ENCODE data around the gene CD8B. TPM values are rescaled to one million over a fixed set of nuclear protein-coding genes. Genes with fewer than 3 reads are reported as not detected.
"Not testable (repeated sequence)": the region's sequence is repeated elsewhere in the genome, so short reads cannot be mapped to it uniquely, and the experiment has no call there.

CD8B gene
- total RNA-seq (1 to 10 TPM in 3 of 9 donors, under 1 TPM in 5, not detected in 1; 0.11 to 4.5 (median 0.75) TPM), polyA plus RNA-seq (1 to 10 TPM in 1 of 3 donors, under 1 TPM in 2; 0.57 to 1.1 (median 0.57) TPM)
- long read RNA-seq, donor 1: 0 reads
- long read RNA-seq, donor 2: 0 reads
- long read RNA-seq, donor 3, partial matches to known transcripts: 0 of 2 reads
- long read RNA-seq, donor 3, other reads (novel, unspliced or antisense): 0 of 2 reads
- long read RNA-seq, donor 4: 0 reads
- long read RNA-seq, donor 5: 0 reads
- long read RNA-seq, donor 6: 0 reads
- long read RNA-seq, donor 7: 0 reads
- long read RNA-seq, donor 8: 0 reads
- long read RNA-seq, donor 9, partial matches to known transcripts: 0 of 1 reads
- long read RNA-seq, donor 9, other reads (novel, unspliced or antisense): 0 of 1 reads
- long read RNA-seq, donor 10: 0 reads

DNA sequence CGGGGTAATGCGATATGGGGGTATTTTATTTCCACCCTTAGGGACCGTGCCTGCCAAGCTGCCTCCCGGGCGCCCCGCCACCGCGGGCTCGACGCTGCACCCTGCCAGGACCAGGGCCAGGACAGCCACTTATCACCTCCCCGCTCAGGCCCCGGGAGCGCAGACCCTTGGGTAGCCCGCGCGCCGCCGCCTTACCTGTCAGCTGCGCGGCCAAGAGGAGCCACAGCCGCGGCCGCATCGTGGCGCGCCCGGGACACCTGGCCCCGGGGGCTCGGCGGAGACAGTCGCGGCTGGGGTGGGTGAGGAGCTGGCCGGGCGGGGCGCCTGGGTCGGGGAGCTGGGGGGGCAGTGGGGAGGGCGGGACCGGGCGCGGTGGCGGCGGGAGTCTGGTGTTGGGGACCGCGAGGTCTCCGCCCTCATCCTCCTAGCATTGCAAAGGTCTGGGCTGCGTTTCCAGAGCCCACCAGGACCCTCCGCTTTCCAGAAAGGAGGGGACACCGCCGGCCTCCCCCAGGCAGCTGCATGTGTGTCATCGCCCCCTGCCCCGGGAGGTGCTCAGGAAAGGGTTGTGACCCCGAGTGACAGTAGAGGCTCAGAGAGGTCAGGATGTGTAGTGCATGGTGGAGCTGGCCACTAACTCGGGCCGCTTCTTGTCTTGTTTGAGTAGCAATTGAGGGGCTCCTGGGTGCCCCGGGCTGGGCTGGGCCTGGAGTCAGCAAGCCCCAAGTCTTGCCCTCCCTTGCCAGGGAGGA is at the start of gene CD8B:
TSS of gene CD8B (minus strand) at position 259 of the 752 bp plus-strand sequence. CDS start at position 238, 21 bp downstream.
- intact Hi-C loops (cut with DNase I); DNase-seq; H3K27ac ChIP-seq; H3K4me3 ChIP-seq; H3K9me3 ChIP-seq (replicated peaks in 1 of 3); H3K36me3 ChIP-seq (replicated peaks in 1 of 2); H3K4me1 ChIP-seq (replicated peaks in 1 of 2); H3K27me3 ChIP-seq: not testable (repeated sequence)
- WGBS, 4 donors: 4 to 29% (median 6%) methylated on average over 2 to 48 of the region's 55 CpGs

DNA sequence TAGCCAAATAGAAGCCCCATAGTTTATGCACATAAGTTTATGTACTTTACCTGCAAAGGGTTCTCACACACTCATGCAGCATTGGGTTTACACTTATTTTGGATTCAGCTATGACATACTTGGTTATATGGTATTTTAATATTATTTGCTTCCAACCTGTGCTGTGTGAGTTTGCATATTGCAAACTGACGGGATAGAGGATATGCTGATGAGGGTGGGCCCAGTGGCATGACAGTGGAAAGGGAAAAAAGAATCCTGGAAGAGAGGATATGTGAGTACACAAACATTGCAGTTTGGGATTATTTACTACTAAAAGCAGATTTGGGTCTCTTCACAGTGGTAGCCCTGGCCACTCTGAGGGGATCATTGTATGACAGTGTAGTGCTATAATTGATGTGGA is 44.2 kb upstream of the CD8B start:
- H3K9me3 ChIP-seq (replicated peaks in 1 of 3); H3K4me1 ChIP-seq (replicated peaks in 1 of 2); H3K4me3 ChIP-seq; H3K27me3 ChIP-seq; H3K27ac ChIP-seq; DNase-seq; intact Hi-C loops (cut with DNase I); H3K36me3 ChIP-seq (replicated peaks in 1 of 2): not testable (repeated sequence)
- no CpG with 5 or more reads among the region's 1 CpG for WGBS, 4 donors

- H3K27me3 ChIP-seq; H3K36me3 ChIP-seq (replicated peaks in 1 of 2); H3K27ac ChIP-seq; H3K4me3 ChIP-seq; H3K4me1 ChIP-seq (replicated peaks in 1 of 2); intact Hi-C loops (cut with DNase I); H3K9me3 ChIP-seq (replicated peaks in 1 of 3): not testable (repeated sequence)
- DNase-seq: peak in 1 of 7 donors; percentile 4
- WGBS, 4 donors: 52 to 60% (median 57%) methylated on average over 4 of the region's 4 CpGs
Observed at GRCh38 chr2:86900687-86901086, 39.0 kb upstream of the CD8B start.

- DNase-seq; H3K4me1 ChIP-seq (replicated peaks in 1 of 2); H3K27ac ChIP-seq; H3K4me3 ChIP-seq; intact Hi-C loops (cut with DNase I); H3K9me3 ChIP-seq (replicated peaks in 1 of 3); H3K36me3 ChIP-seq (replicated peaks in 1 of 2); H3K27me3 ChIP-seq: not testable (repeated sequence)
- WGBS, 4 donors: 60% methylated on average over 1 of the region's 3 CpGs; no CpG with 5 or more reads in 3 of the 4 donors
Observed at GRCh38 chr2:86886026-86886425, 24.3 kb upstream of the CD8B start.

- H3K4me1 ChIP-seq (replicated peaks in 1 of 2); H3K9me3 ChIP-seq (replicated peaks in 1 of 3); H3K27ac ChIP-seq; H3K4me3 ChIP-seq; DNase-seq; intact Hi-C loops (cut with DNase I); H3K36me3 ChIP-seq (replicated peaks in 1 of 2); H3K27me3 ChIP-seq: not testable (repeated sequence)
- WGBS, 4 donors: 70 to 100% (median 91%) methylated on average over 1 to 2 of the region's 2 CpGs
Observed at GRCh38 chr2:86882865-86883264, 21.2 kb upstream of the CD8B start.

- H3K27ac ChIP-seq; H3K36me3 ChIP-seq (replicated peaks in 1 of 2); intact Hi-C loops (cut with DNase I); DNase-seq; H3K4me3 ChIP-seq; H3K27me3 ChIP-seq; H3K9me3 ChIP-seq (replicated peaks in 1 of 3); H3K4me1 ChIP-seq (replicated peaks in 1 of 2): not testable (repeated sequence)
- 86 to 96% (median 93%) methylated on average over 5 of the region's 5 CpGs for WGBS, 4 donors
Observed at GRCh38 chr2:86882118-86882665, 20.5 kb upstream of the CD8B start.

DNA sequence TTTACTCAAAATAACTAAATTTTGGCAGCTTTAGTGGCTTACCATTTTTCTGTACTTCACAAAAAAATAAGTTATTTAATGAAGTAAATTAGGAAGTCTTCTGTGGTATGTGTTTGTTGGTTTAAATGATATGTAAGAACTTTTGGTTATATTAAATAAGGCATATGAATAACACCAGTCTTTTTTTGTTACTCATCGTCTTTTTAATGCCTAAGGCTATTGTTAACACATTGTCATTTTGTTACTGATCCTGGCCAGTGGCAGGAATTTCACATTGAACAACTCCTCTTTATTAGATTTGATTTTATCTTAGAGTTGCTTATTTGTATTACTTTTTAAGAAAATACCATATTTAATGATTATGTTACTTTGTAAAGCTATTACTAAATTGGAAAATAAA is 17.3 kb upstream of the CD8B start:
- H3K4me3 ChIP-seq; H3K27me3 ChIP-seq; H3K36me3 ChIP-seq (replicated peaks in 1 of 2); intact Hi-C loops (cut with DNase I); DNase-seq; H3K9me3 ChIP-seq (replicated peaks in 1 of 3); H3K4me1 ChIP-seq (replicated peaks in 1 of 2); H3K27ac ChIP-seq: not testable (repeated sequence)
- WGBS, 4 donors: 71 to 90% (median 77%) methylated on average over 1 of the region's 1 CpG

- H3K27me3 ChIP-seq; intact Hi-C loops (cut with DNase I); H3K4me1 ChIP-seq (replicated peaks in 1 of 2); H3K9me3 ChIP-seq (replicated peaks in 1 of 3); DNase-seq; H3K4me3 ChIP-seq; H3K27ac ChIP-seq; H3K36me3 ChIP-seq (replicated peaks in 1 of 2): not testable (repeated sequence)
- WGBS, 4 donors: 63 to 86% (median 83%) methylated on average over 1 of the region's 4 CpGs
Observed at GRCh38 chr2:86870941-86871340, 9.3 kb upstream of the CD8B start.

- H3K27ac ChIP-seq; intact Hi-C loops (cut with DNase I); H3K4me1 ChIP-seq (replicated peaks in 1 of 2); H3K27me3 ChIP-seq; H3K4me3 ChIP-seq; H3K36me3 ChIP-seq (replicated peaks in 1 of 2); H3K9me3 ChIP-seq (replicated peaks in 1 of 3); DNase-seq: not testable (repeated sequence)
- 68 to 87% (median 76%) methylated on average over 2 of the region's 2 CpGs for WGBS, 4 donors
Observed at GRCh38 chr2:86868895-86869468, 7.3 kb upstream of the CD8B start.

DNA sequence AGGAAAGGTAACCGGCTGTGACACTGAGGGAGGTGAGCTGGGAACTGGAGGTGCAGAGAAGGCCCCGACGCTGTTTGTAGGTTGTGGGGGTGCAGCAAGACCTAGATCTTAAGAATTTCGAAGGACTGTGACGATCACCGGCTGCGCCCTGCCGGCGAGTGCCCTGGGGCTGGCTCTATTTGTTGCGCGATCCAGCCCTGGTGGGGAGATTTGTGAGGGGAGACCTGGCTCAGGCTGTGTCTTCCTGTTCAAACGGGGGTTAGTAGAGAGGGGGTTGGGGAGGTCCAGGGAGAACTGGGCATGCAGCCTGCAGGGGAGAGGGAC is 656 bp upstream of the CD8B start:
- H3K4me1 ChIP-seq (replicated peaks in 1 of 2); DNase-seq: not testable (repeated sequence)
- WGBS, 4 donors: 16 to 25% (median 21%) methylated on average over 4 to 11 of the region's 12 CpGs; no CpG with 5 or more reads in 1 of the 4 donors

GRCh38 chr2:86861175-86861574 is 511 bp downstream of the CD8B start:
- 40 to 53% (median 44%) methylated on average over 4 to 11 of the region's 11 CpGs for WGBS, 4 donors
- H3K4me3 ChIP-seq; H3K9me3 ChIP-seq (replicated peaks in 1 of 3); DNase-seq; H3K36me3 ChIP-seq (replicated peaks in 1 of 2); H3K27me3 ChIP-seq; H3K27ac ChIP-seq; H3K4me1 ChIP-seq (replicated peaks in 1 of 2); intact Hi-C loops (cut with DNase I): not testable (repeated sequence)

More for the DNA sequence above, 656 bp upstream of the CD8B start:
- intact Hi-C loops (cut with DNase I); H3K27me3 ChIP-seq; H3K9me3 ChIP-seq (replicated peaks in 1 of 3); H3K27ac ChIP-seq; H3K4me3 ChIP-seq; H3K36me3 ChIP-seq (replicated peaks in 1 of 2): not testable (repeated sequence)
